Hematopoietic multipotent progenitor cell (in vitro differentiated cells): Measurements from ENCODE around the gene ELP2. TPM values are rescaled to one million over a fixed set of nuclear protein-coding genes. Genes with fewer than 3 reads are reported as not detected.

Experiments
- DNase-seq, 3 donors: peaks; one replicate each; pipeline ENCODE4 v3.0.0-alpha.2; 2011 to 2015; ENCODE audit warnings: low read depth in 2 of 3, low spot score in 2 of 3
- total RNA-seq: library from RNA; depleted of rRNA; stranded (reverse); fragments of >200 nt; gene quantifications from one replicate; pipeline ENCODE4 v1.2.3, GENCODE V29; 2012

Gene ELP2
- total RNA-seq, 1 donor = 75.7 TPM

GRCh38 chr18:36212301-36213171, 82.8 kb downstream of the ELP2 start:
- DNase-seq = no peak

- no peak for DNase-seq
These were observed 85.1 kb downstream of the ELP2 start for GRCh38 chr18:36214811-36215210.

GRCh38 chr18:36215577-36215976, 85.9 kb downstream of the ELP2 start:
- DNase-seq = no peak

GRCh38 chr18:36217348-36217747, 87.6 kb downstream of the ELP2 start:
- DNase-seq = no peak

- no peak for DNase-seq
These were observed 99.5 kb downstream of the ELP2 start for GRCh38 chr18:36229188-36229587.

Other genes with a start within 250 kb of the ELP2 start
- 26.4 TPM for gene RPRD1A, start 62.3 kb upstream of the ELP2 start, total RNA-seq
- gene SLC39A6, start 559 bp upstream of the ELP2 start, total RNA-seq = 26.7 TPM
- under 0.01 TPM for gene MOCOS, start 57.6 kb downstream of the ELP2 start, total RNA-seq
- not detected for gene FHOD3, start 167.8 kb downstream of the ELP2 start, total RNA-seq